HCT116 (cell line): ENCODE data around the gene EYA3. TPM values are rescaled to one million over a fixed set of nuclear protein-coding genes. Genes with fewer than 3 reads are reported as not detected.

Experiments used
- ATAC-seq: fragments of 200-7000 bp; cut with Tn5 transposase; 2 replicates; pipeline ENCODE4 v1.9.1; 2020; ENCODE audit warnings: mild to moderate bottlenecking, moderate library complexity
- BruUV-seq: library from RNA; stranded (reverse); fragments of 400-500 nt; replicated peaks from 2 replicates; lab custom pipeline; 2021; lab: Mats Ljungman, UMichigan
- CTCF ChIA-PET: fragments of 300-600 bp; sonication (Branson Sonifier 250); formaldehyde crosslinking; loops from one replicate; lab custom pipeline; 2021; ENCODE audit warnings: antibody characterized with exemption; lab: Charles Lee
- POLR2A ChIA-PET: fragments of 300-600, 350-600 bp; sonication (Branson Sonifier 250); formaldehyde crosslinking; loops from one replicate; lab custom pipeline; 2021; ENCODE audit warnings: antibody characterized with exemption; lab: Charles Lee
- RAD21 ChIA-PET, 2 experiments: fragments of 300-600 bp; sonication (Branson Sonifier 250); formaldehyde crosslinking; loops; one replicate each; lab custom pipeline; 2023; ENCODE audit warnings: low total read pairs in 2 of 2; ENCODE audit not compliant: uncharacterized antibody in 2 of 2, unreplicated experiment in 2 of 2, low non-redundant PET in 1 of 2; lab: Charles Lee
- DNase-seq: peaks from one replicate; pipeline ENCODE4 v3.0.0-alpha.2; 2010; ENCODE audit warnings: low read depth, low spot score
- H2AFZ ChIP-seq: fragments of 200-600 bp; shearing (Covaris generic), sonication (generic); 2 replicates; pipeline ENCODE4 v1.6.1; 2017; ENCODE audit warnings: low read depth, mixed run types, mixed read lengths, antibody characterized with exemption, low read length; ENCODE audit not compliant: poor library complexity, severe bottlenecking
- H3K27ac ChIP-seq: 2 replicates; pipeline ENCODE4 v1.5.1; 2012; ENCODE audit warnings: low read depth, low read length
- H3K27me3 ChIP-seq: fragments of 200-600 bp; sonication (generic); 2 replicates; pipeline ENCODE4 v1.6.1; 2016; ENCODE audit warnings: mixed run types, low read length, mixed read lengths; ENCODE audit not compliant: insufficient read depth
- H3K36me3 ChIP-seq, 2 experiments: fragments of 200-500 bp in 1 of 2; fragments of 200-600 bp in 1 of 2; sonication (Bioruptor generic) in 1 of 2; sonication (generic) in 1 of 2; 2 replicates each; pipeline versions ENCODE4 v1.5.1 to v1.6.1; 2014 to 2016; ENCODE audit warnings: low read length in 2 of 2, inconsistent platforms in 1 of 2, mixed read lengths in 1 of 2, mixed run types in 1 of 2; ENCODE audit not compliant: insufficient read depth in 2 of 2, control insufficient read depth in 1 of 2
- H3K4me1 ChIP-seq, 2 experiments: fragments of 200-600 bp in 1 of 2; sonication (generic) in 1 of 2; 2 replicates each; pipeline versions ENCODE4 v1.5.1 to v1.6.1; 2012 to 2017; ENCODE audit warnings: low read length in 2 of 2, inconsistent platforms in 1 of 2, mild to moderate bottlenecking in 1 of 2, mixed read lengths in 1 of 2, mixed run types in 1 of 2, moderate library complexity in 1 of 2; ENCODE audit not compliant: insufficient read depth in 2 of 2, control insufficient read depth in 1 of 2
- H3K4me2 ChIP-seq: fragments of 200-600 bp; sonication (generic); 2 replicates; pipeline ENCODE4 v1.6.1; 2017; ENCODE audit warnings: mixed run types, low read length, mixed read lengths
- H3K4me3 ChIP-seq, 2 experiments: fragments of 200-600 bp in 1 of 2; sonication (generic) in 1 of 2; replicated peaks in 1 of 2; 2 replicates each; pipeline ENCODE4 v1.5.1; 2011 to 2016; ENCODE audit warnings: low read length in 2 of 2, control low read depth in 1 of 2, low read depth in 1 of 2, mild to moderate bottlenecking in 1 of 2, mixed read lengths in 1 of 2, mixed run types in 1 of 2
- H3K79me2 ChIP-seq: fragments of 200-600 bp; sonication (generic); 2 replicates; pipeline ENCODE4 v1.6.1; 2017; ENCODE audit warnings: mild to moderate bottlenecking, mixed run types, low read length, moderate library complexity, mixed read lengths; ENCODE audit not compliant: insufficient read depth
- H3K9ac ChIP-seq: fragments of 200-600 bp; sonication (generic); 2 replicates; pipeline ENCODE4 v1.6.1; 2016; ENCODE audit warnings: low read length, mixed read lengths
- H3K9me2 ChIP-seq: fragments of 200-600 bp; sonication (generic), shearing (Covaris generic); 2 replicates; pipeline ENCODE4 v1.6.1; 2017; ENCODE audit warnings: mixed run types, mild to moderate bottlenecking, moderate library complexity; ENCODE audit not compliant: insufficient read depth
- H3K9me3 ChIP-seq, 2 experiments: fragments of 200-500 bp in 1 of 2; fragments of 200-600 bp in 1 of 2; sonication (Bioruptor generic) in 1 of 2; sonication (generic) in 1 of 2; 2 replicates each; pipeline ENCODE4 v1.6.1; 2014 to 2017; ENCODE audit warnings: low read length in 2 of 2, mixed read lengths in 2 of 2, inconsistent platforms in 1 of 2, low read depth in 1 of 2, mild to moderate bottlenecking in 1 of 2, mixed run types in 1 of 2, moderate library complexity in 1 of 2; ENCODE audit not compliant: control insufficient read depth in 1 of 2, insufficient read depth in 1 of 2
- H4K20me1 ChIP-seq: fragments of 200-600 bp; sonication (generic), shearing (Covaris generic); 2 replicates; pipeline ENCODE4 v1.6.1; 2017; ENCODE audit warnings: mixed run types, mild to moderate bottlenecking, moderate library complexity; ENCODE audit not compliant: insufficient read depth
- CBX3 ChIP-seq: IDR thresholded peaks from 2 replicates; pipeline ENCODE4 v1.6.1; 2012; ENCODE audit warnings: low read depth
- CEBPB ChIP-seq: IDR thresholded peaks from 2 replicates; pipeline ENCODE4 v1.6.1; 2012; ENCODE audit warnings: low read depth
- EGR1 ChIP-seq: IDR thresholded peaks from 2 replicates; pipeline ENCODE4 v1.6.1; 2012; ENCODE audit warnings: low read depth
- ELF1 ChIP-seq: IDR thresholded peaks from 2 replicates; pipeline ENCODE4 v1.6.1; 2012; ENCODE audit warnings: low read depth, borderline replicate concordance
- EZH2 ChIP-seq: fragments of 200-600 bp; sonication (generic); IDR thresholded peaks from 2 replicates; pipeline ENCODE4 v1.6.1; 2017; ENCODE audit warnings: antibody characterized with exemption, mixed run types
- EZH2phosphoT487 ChIP-seq: fragments of 200-600 bp; IDR thresholded peaks from 2 replicates; pipeline ENCODE4 v1.6.1; 2018; ENCODE audit warnings: antibody characterized with exemption, borderline replicate concordance
- POLR2AphosphoS5 ChIP-seq: IDR thresholded peaks from 2 replicates; pipeline ENCODE4 v1.6.1; 2011; ENCODE audit warnings: mild to moderate bottlenecking, low read depth, low read length, moderate library complexity
- REST ChIP-seq: IDR thresholded peaks from 2 replicates; pipeline ENCODE4 v1.6.1; 2012; ENCODE audit warnings: low read depth
- SIN3A ChIP-seq: IDR thresholded peaks from 2 replicates; pipeline ENCODE4 v1.6.1; 2012; ENCODE audit warnings: low read depth
- TCF7L2 ChIP-seq: IDR thresholded peaks from 2 replicates; pipeline ENCODE4 v1.7.0; 2011; ENCODE audit warnings: borderline replicate concordance, inconsistent platforms; ENCODE audit not compliant: insufficient read depth, insufficient read length; ENCODE audit errors: extremely low read depth
- ZBTB33 ChIP-seq: IDR thresholded peaks from 2 replicates; pipeline ENCODE4 v1.6.1; 2011; ENCODE audit warnings: mild to moderate bottlenecking, low read length, moderate library complexity; ENCODE audit not compliant: insufficient replicate concordance; ENCODE audit errors: extremely low read depth
- ZNF274 ChIP-seq: fragments of 200-500 bp; sonication (Bioruptor generic); IDR thresholded peaks from 2 replicates; pipeline ENCODE4 v1.6.1; 2014; ENCODE audit warnings: mild to moderate bottlenecking, low read depth, low read length, inconsistent platforms
- intact Hi-C: fragments of 100-400 bp; cut with micrococcal nuclease; formaldehyde crosslinking; loops from 2 replicates; pipeline ENCODE4 v1.10.0; 2022
- total RNA-seq: library from RNA; stranded (reverse); gene quantifications from one replicate; pipeline ENCODE4 v1.2.1, GENCODE V29; 2021; ENCODE audit not compliant: unreplicated experiment
- TF ChIP-seq, protein P1 (sequence below), 3 experiments: fragments of 200-600 bp in 1 of 3; sonication (generic) in 1 of 3; IDR thresholded peaks in 2 of 3; conservative IDR thresholded peaks in 1 of 3; 2 replicates each; pipeline ENCODE4 v1.5.1; 2012 to 2017; ENCODE audit warnings: low read depth in 2 of 3, low read length in 2 of 3, antibody characterized with exemption in 1 of 3, borderline replicate concordance in 1 of 3, control low read depth in 1 of 3, mild to moderate bottlenecking in 1 of 3, mixed read lengths in 1 of 3, mixed run types in 1 of 3, moderate library complexity in 1 of 3; ENCODE audit not compliant: insufficient read depth in 1 of 3

The EYA3 gene
- total RNA-seq, 1 experiment from 2014 or later = 25.9 TPM

GRCh38 chr1:28031173-28031572 lies 57.2 kb downstream of the EYA3 start:
- Histone ChIP-seq H3K79me2 (no peaks in the 10 kb centered on the region), H3K27me3 (no peaks in the 10 kb centered on the region), H3K4me1 (no peaks in the 10 kb centered on the region), H3K4me2 (no peak overlapping the region), H3K9ac (no peak overlapping the region), H3K36me3 (0 out of 4 replicates have a peak, but pooled peaks cover 0 to 2% of the 10 kb centered on the region in 2 experiments), H4K20me1 (no peaks in the 10 kb centered on the region; the same call in 1 of the 2 replicates), H2AFZ (no peak overlapping the region), H3K4me3 (no peak overlapping the region), H3K9me2 (no peaks in the 10 kb centered on the region), H3K9me3 (no peaks in the 10 kb centered on the region), H3K27ac (no peak overlapping the region)
- POLR2A ChIA-PET = no interaction called here
- ATAC-seq (no peak), DNase-seq (no peak)
- CTCF ChIA-PET = no interaction called here
- no TSS peak for BruUV-seq
- intact Hi-C loops = no loop called here
- RAD21 ChIA-PET = no interaction called here
- TF ChIP-seq CBX3 (no peak), SIN3A (no peak), ZNF274 (no peak), EZH2phosphoT487 (no peak), POLR2AphosphoS5 (no peak), TCF7L2 (no peak), CEBPB (no peak), ELF1 (no peak), ZBTB33 (no peak), REST (no peak), EGR1 (no peak), EZH2 (no peak)
- TF ChIP-seq, protein P1, sequence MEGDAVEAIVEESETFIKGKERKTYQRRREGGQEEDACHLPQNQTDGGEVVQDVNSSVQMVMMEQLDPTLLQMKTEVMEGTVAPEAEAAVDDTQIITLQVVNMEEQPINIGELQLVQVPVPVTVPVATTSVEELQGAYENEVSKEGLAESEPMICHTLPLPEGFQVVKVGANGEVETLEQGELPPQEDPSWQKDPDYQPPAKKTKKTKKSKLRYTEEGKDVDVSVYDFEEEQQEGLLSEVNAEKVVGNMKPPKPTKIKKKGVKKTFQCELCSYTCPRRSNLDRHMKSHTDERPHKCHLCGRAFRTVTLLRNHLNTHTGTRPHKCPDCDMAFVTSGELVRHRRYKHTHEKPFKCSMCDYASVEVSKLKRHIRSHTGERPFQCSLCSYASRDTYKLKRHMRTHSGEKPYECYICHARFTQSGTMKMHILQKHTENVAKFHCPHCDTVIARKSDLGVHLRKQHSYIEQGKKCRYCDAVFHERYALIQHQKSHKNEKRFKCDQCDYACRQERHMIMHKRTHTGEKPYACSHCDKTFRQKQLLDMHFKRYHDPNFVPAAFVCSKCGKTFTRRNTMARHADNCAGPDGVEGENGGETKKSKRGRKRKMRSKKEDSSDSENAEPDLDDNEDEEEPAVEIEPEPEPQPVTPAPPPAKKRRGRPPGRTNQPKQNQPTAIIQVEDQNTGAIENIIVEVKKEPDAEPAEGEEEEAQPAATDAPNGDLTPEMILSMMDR (IDR thresholded peaks at IDR 0.05 in 2 of 3, conservative IDR thresholded peaks at IDR 0.05 in 1 of 3; ENCODE audit: borderline replicate concordance in 1 of 3, insufficient read depth in 1 of 3, low read depth in 2 of 3, low read length in 2 of 3) = no peak
